Keratinocyte (primary cell): ENCODE measurements around the gene ENO2. TPM values are rescaled to one million over a fixed set of nuclear protein-coding genes. Genes with fewer than 3 reads are reported as not detected.

Experiments used
- DNase-seq: peaks from one replicate; pipeline ENCODE4 v3.0.0-alpha.2; 2011; ENCODE audit warnings: low read depth, missing footprints, low spot score
- FAIRE-seq: peaks from 2 replicates; lab custom pipeline; 2011; peaks lifted over from hg19 to GRCh38; lab: Jason Lieb, UNC
- H2AFZ ChIP-seq: 2 replicates; pipeline ENCODE4 v1.6.0; 2012; ENCODE audit warnings: low read length, control low read depth, inconsistent platforms; ENCODE audit not compliant: control insufficient read depth
- H3K27ac ChIP-seq: 2 replicates; pipeline ENCODE4 v1.5.1; 2011; ENCODE audit warnings: low read length; ENCODE audit not compliant: control insufficient read depth, insufficient read depth
- H3K27me3 ChIP-seq: 3 replicates; pipeline ENCODE4 v1.6.0; 2011; ENCODE audit warnings: low read length; ENCODE audit not compliant: control insufficient read depth, insufficient read depth; ENCODE audit errors: extremely low read depth
- H3K36me3 ChIP-seq, 2 experiments: 2 replicates in 1 of 2; 3 replicates in 1 of 2; pipeline ENCODE4 v1.5.1; 2011; ENCODE audit warnings: low read length in 2 of 2, mild to moderate bottlenecking in 1 of 2; ENCODE audit not compliant: control insufficient read depth in 2 of 2, insufficient read depth in 2 of 2; ENCODE audit errors: extremely low read depth in 1 of 2
- H3K4me1 ChIP-seq: 3 replicates; pipeline ENCODE4 v1.5.1; 2011; ENCODE audit warnings: low read length; ENCODE audit not compliant: control insufficient read depth, insufficient read depth; ENCODE audit errors: extremely low read depth
- H3K4me2 ChIP-seq: 3 replicates; pipeline ENCODE4 v1.6.0; 2011; ENCODE audit warnings: low read depth, low read length; ENCODE audit not compliant: control insufficient read depth, insufficient read depth; ENCODE audit errors: extremely low read depth
- H3K4me3 ChIP-seq, 3 experiments: fragments of 200-600 bp in 1 of 3; sonication (generic) in 1 of 3; 2 replicates in 2 of 3; 3 replicates in 1 of 3; pipeline ENCODE4 v1.5.1; 2011 to 2016; ENCODE audit warnings: low read length in 3 of 3, mild to moderate bottlenecking in 3 of 3, control low read depth in 2 of 3, inconsistent platforms in 1 of 3, low read depth in 1 of 3, mixed read lengths in 1 of 3, mixed run types in 1 of 3, moderate library complexity in 1 of 3; ENCODE audit not compliant: control insufficient read depth in 2 of 3, insufficient read depth in 2 of 3; ENCODE audit errors: extremely low read depth in 1 of 3
- H3K79me2 ChIP-seq: 2 replicates; pipeline ENCODE4 v1.6.0; 2012; ENCODE audit warnings: low read length; ENCODE audit not compliant: control insufficient read depth, insufficient read depth
- H3K9ac ChIP-seq: 3 replicates; pipeline ENCODE4 v1.6.0; 2011; ENCODE audit warnings: low read length; ENCODE audit not compliant: control insufficient read depth, insufficient read depth; ENCODE audit errors: extremely low read depth
- H3K9me1 ChIP-seq: 3 replicates; pipeline ENCODE4 v1.6.0; 2011; ENCODE audit warnings: low read length; ENCODE audit not compliant: control insufficient read depth, insufficient read depth; ENCODE audit errors: extremely low read depth
- H3K9me3 ChIP-seq: 2 replicates; pipeline ENCODE4 v1.5.1; 2012; ENCODE audit warnings: low read depth, low read length; ENCODE audit not compliant: control insufficient read depth
- H4K20me1 ChIP-seq: 3 replicates; pipeline ENCODE4 v1.6.0; 2011; ENCODE audit warnings: low read length; ENCODE audit not compliant: control insufficient read depth, insufficient read depth; ENCODE audit errors: extremely low read depth
- EZH2 ChIP-seq: IDR thresholded peaks from one replicate; pipeline ENCODE4 v1.6.1; 2012; ENCODE audit warnings: inconsistent platforms, mild to moderate bottlenecking, low read length, moderate library complexity
- dilution Hi-C: fragments of 300-500 bp; cut with MboI; formaldehyde crosslinking; loops from one replicate; pipeline ENCODE4 v1.7.0; 2020; ENCODE audit warnings: low sequenced_read_pairs; ENCODE audit not compliant: extremely low pct_ligation_motif_present
- polyA plus RNA-seq, 5 experiments: library from polyadenylated mRNA; depleted of rRNA in 3 of 5; stranded (reverse) in 3 of 5; stranded (forward) in 1 of 5; unstranded in 1 of 5; fragments of >200 nt; gene quantifications; 1 replicate in 1 of 5; 2 replicates in 3 of 5; 3 replicates in 1 of 5; pipeline versions ENCODE4 v1.2.1 to v1.2.3, GENCODE V29; 2011 to 2012; ENCODE audit warnings: missing spikeins in 2 of 5, low read depth in 1 of 5, low replicate concordance in 1 of 5
- TF ChIP-seq, protein P1 (sequence below), 3 experiments: IDR thresholded peaks in 1 of 3; conservative IDR thresholded peaks in 1 of 3; optimal IDR thresholded peaks in 1 of 3; 2 replicates in 2 of 3; 3 replicates in 1 of 3; pipeline versions ENCODE3 to v1.5.1; 2011; ENCODE audit warnings: low read length in 3 of 3, mild to moderate bottlenecking in 3 of 3, moderate library complexity in 2 of 3, control low read depth in 1 of 3, inconsistent platforms in 1 of 3; ENCODE audit not compliant: insufficient read depth in 2 of 3; ENCODE audit errors: extremely low read depth in 1 of 3

ENO2 gene
- polyA plus RNA-seq, 1 donor (not counting 4 experiments of a cell fraction or from before 2014, with no cell fraction given): 1.7 TPM

DNA sequence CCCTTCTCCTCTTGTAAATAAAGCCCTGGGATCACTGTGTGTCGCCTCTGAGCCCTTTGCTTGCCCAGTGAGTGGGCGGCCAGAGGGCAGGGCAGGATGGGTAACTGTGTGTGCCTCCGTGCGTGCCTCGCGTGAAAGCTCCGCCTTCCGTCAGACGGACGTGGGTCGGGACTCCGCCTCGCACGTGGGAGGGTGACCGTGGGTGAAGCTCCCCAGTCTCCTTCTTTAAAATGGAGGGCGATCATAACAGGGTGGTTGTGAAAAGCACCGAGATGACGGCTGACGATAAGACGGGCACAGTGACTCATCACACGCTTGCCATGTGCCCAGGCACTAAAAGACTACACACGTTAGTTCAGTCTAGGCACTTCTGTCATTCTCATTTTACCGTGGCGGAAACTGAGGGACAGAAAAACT, 46.9 kb downstream of the ENO2 start:
- peak overlapping the region; percentile 95 for H3K27ac ChIP-seq
- no peaks in the 10 kb centered on the region for H3K9me3 ChIP-seq
- H3K27me3 ChIP-seq: no peaks in the 10 kb centered on the region
- H3K36me3 ChIP-seq: peaks cover 11 to 19% of the 10 kb centered on the region in 2 experiments
- DNase-seq (no peak), FAIRE-seq (peak; percentile 86)
- H3K4me2 ChIP-seq: peak overlapping the region; percentile 86
- H3K79me2 ChIP-seq: peaks cover 33% of the 10 kb centered on the region
- peak overlapping the region in 1 of 3 experiments; percentile 35 for H3K4me3 ChIP-seq
- H4K20me1 ChIP-seq: peaks cover 8% of the 10 kb centered on the region
- H2AFZ ChIP-seq: peak overlapping the region; percentile 93
- H3K9me1 ChIP-seq: no peaks in the 10 kb centered on the region
- peaks cover 53% of the 10 kb centered on the region for H3K4me1 ChIP-seq
- H3K9ac ChIP-seq: peak overlapping the region; percentile 99
- dilution Hi-C loops: no loop called here
- TF ChIP-seq, protein P1, sequence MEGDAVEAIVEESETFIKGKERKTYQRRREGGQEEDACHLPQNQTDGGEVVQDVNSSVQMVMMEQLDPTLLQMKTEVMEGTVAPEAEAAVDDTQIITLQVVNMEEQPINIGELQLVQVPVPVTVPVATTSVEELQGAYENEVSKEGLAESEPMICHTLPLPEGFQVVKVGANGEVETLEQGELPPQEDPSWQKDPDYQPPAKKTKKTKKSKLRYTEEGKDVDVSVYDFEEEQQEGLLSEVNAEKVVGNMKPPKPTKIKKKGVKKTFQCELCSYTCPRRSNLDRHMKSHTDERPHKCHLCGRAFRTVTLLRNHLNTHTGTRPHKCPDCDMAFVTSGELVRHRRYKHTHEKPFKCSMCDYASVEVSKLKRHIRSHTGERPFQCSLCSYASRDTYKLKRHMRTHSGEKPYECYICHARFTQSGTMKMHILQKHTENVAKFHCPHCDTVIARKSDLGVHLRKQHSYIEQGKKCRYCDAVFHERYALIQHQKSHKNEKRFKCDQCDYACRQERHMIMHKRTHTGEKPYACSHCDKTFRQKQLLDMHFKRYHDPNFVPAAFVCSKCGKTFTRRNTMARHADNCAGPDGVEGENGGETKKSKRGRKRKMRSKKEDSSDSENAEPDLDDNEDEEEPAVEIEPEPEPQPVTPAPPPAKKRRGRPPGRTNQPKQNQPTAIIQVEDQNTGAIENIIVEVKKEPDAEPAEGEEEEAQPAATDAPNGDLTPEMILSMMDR (optimal IDR thresholded peaks at IDR 0.05 in 1 of 3, IDR thresholded peaks at IDR 0.05 in 1 of 3, conservative IDR thresholded peaks at IDR 0.05 in 1 of 3; ENCODE audit: extremely low read depth in 1 of 3, insufficient read depth in 2 of 3, low read length in 3 of 3): no peak
- TF ChIP-seq EZH2: no peak

GRCh38 chr12:6961695-6962284, 47.4 kb downstream of the ENO2 start:
- Histone ChIP-seq H3K4me3 (peak overlapping the region; percentile 80 to 94 (median 81)), H3K9me3 (no peaks in the 10 kb centered on the region), H3K79me2 (peaks cover 35% of the 10 kb centered on the region), H3K36me3 (peaks cover 13 to 23% of the 10 kb centered on the region in 2 experiments), H3K27me3 (no peaks in the 10 kb centered on the region), H3K4me2 (peak overlapping the region; percentile 86), H4K20me1 (peaks cover 8% of the 10 kb centered on the region), H3K9ac (peak overlapping the region; percentile 99), H3K9me1 (no peaks in the 10 kb centered on the region), H2AFZ (peak overlapping the region; percentile 93), H3K4me1 (peaks cover 53% of the 10 kb centered on the region), H3K27ac (peak overlapping the region; percentile 95)
- no peak for DNase-seq
- dilution Hi-C loops: no loop called here
- TF ChIP-seq, protein P1 (optimal IDR thresholded peaks at IDR 0.05 in 1 of 3, IDR thresholded peaks at IDR 0.05 in 1 of 3, conservative IDR thresholded peaks at IDR 0.05 in 1 of 3; ENCODE audit: extremely low read depth in 1 of 3, insufficient read depth in 2 of 3, low read length in 3 of 3): peak in 2 of 3 experiments; percentile 41 to 74
- no peak for TF ChIP-seq EZH2
- FAIRE-seq: no peak
